Activated T-cell treated with anti-CD3 and anti-CD28 coated beads, Interleukin-2, amount 50 U/mL, for 4 hours (primary cell): Measurements from ENCODE around the gene GRB7. TPM values are rescaled to one million over a fixed set of nuclear protein-coding genes. Genes with fewer than 3 reads are reported as not detected.
"Not testable (repeated sequence)": the region's sequence is repeated elsewhere in the genome, so short reads cannot be mapped to it uniquely, and the experiment has no call there.

Experiments used
- ATAC-seq, 2 donors: fragments of 200-7000 bp; cut with Tn5 transposase; one replicate each; pipeline ENCODE4 v1.10.0; 2021
- DNase-seq: peaks from one replicate; pipeline ENCODE4 v3.0.0-alpha.2; 2020
- H3K27me3 Mint-ChIP-seq: one replicate; pipeline ENCODE4 v1.8.0; 2021; ENCODE audit warnings: low read depth, mixed read lengths
- H3K36me3 Mint-ChIP-seq: one replicate; pipeline ENCODE4 v1.8.0; 2022; ENCODE audit warnings: mixed read lengths; ENCODE audit not compliant: insufficient read depth
- H3K4me1 Mint-ChIP-seq: one replicate; pipeline ENCODE4 v1.8.0; 2021; ENCODE audit warnings: low read depth, mixed read lengths
- H3K4me3 Mint-ChIP-seq: one replicate; pipeline ENCODE4 v1.8.0; 2021; ENCODE audit warnings: mild to moderate bottlenecking, moderate library complexity, mixed read lengths
- H3K9me3 Mint-ChIP-seq: one replicate; pipeline ENCODE4 v1.8.0; 2021; ENCODE audit warnings: mixed read lengths
- total RNA-seq, 3 donors: library from RNA; stranded (reverse); gene quantifications; one replicate each; pipeline ENCODE4 v1.2.1, GENCODE V29; 2021

Gene GRB7
- total RNA-seq, 3 donors from 2014 or later, result 0.43 to 0.73 (median 0.47) TPM

GRCh38 chr17:39702901-39703893 lies 34.5 kb upstream of the GRB7 start:
- no peak overlapping the region for H3K4me3 Mint-ChIP-seq
- ATAC-seq (no peak), DNase-seq (no peak)
- no peaks in the 10 kb centered on the region for H3K9me3 Mint-ChIP-seq
- peaks cover 19% of the 10 kb centered on the region for H3K4me1 Mint-ChIP-seq
- H3K36me3 Mint-ChIP-seq, result no peaks in the 10 kb centered on the region
- peaks cover 30% of the 10 kb centered on the region for H3K27me3 Mint-ChIP-seq

DNA sequence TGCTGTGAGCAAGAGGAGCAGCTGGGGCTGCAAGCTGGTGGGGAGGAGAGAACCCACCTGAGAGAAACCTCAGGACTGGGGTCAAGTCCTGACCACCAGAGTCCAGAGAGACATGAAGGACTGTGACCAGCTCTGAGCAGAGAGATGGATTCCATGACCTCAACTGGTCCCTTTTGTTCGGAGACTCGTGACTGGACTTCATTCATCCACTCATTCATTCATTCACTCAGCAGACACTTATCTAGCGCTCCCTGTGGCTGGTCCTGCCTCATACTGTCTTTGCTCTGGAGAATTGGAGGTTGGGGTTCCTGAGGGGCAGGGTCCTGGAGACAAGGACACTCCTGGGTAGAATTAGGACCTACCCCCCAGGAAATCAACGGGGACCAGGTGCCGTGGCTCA lies 33.8 kb upstream of the GRB7 start:
- Mint-ChIP-seq H3K36me3 (no peaks in the 10 kb centered on the region), H3K4me3 (no peak overlapping the region), H3K4me1 (peaks cover 21% of the 10 kb centered on the region), H3K9me3 (no peaks in the 10 kb centered on the region), H3K27me3 (peaks cover 25% of the 10 kb centered on the region)
- ATAC-seq, result no peak
- DNase-seq, result no peak

GRCh38 chr17:39704821-39705551 lies 32.8 kb upstream of the GRB7 start:
- H3K4me3 Mint-ChIP-seq, result no peak overlapping the region
- peaks cover 15% of the 10 kb centered on the region for H3K27me3 Mint-ChIP-seq
- H3K9me3 Mint-ChIP-seq, result no peaks in the 10 kb centered on the region
- DNase-seq (no peak), ATAC-seq (no peak)
- H3K4me1 Mint-ChIP-seq, result peaks cover 23% of the 10 kb centered on the region
- no peaks in the 10 kb centered on the region for H3K36me3 Mint-ChIP-seq

- ATAC-seq (no peak), DNase-seq (no peak)
- H3K4me3 Mint-ChIP-seq, result no peak overlapping the region
- peaks cover 11% of the 10 kb centered on the region for H3K27me3 Mint-ChIP-seq
- peaks cover 23% of the 10 kb centered on the region for H3K4me1 Mint-ChIP-seq
- no peaks in the 10 kb centered on the region for H3K36me3 Mint-ChIP-seq
- no peaks in the 10 kb centered on the region for H3K9me3 Mint-ChIP-seq
These were observed 31.9 kb upstream of the GRB7 start for GRCh38 chr17:39705786-39706348.

GRCh38 chr17:39706383-39706782 lies 31.4 kb upstream of the GRB7 start:
- no peak for ATAC-seq
- Mint-ChIP-seq H3K4me1 (peaks cover 23% of the 10 kb centered on the region), H3K9me3 (no peaks in the 10 kb centered on the region), H3K36me3 (no peaks in the 10 kb centered on the region), H3K27me3 (peaks cover 6% of the 10 kb centered on the region), H3K4me3 (no peak overlapping the region)
- no peak for DNase-seq

DNA sequence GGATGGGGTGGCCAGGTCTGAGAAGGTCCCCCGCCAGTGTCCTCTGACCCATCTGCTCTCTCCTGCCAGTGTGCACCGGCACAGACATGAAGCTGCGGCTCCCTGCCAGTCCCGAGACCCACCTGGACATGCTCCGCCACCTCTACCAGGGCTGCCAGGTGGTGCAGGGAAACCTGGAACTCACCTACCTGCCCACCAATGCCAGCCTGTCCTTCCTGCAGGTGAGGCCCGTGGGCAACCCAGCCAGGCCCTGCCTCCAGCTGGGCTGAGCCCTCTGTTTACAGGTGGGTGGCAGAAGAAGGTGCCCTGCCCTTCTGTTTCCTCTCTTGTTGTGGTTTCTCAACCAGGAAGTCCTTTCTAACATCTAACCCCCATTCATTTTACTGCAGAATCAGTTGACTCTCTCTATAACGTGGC lies 30.8 kb upstream of the GRB7 start:
- Mint-ChIP-seq H3K4me3 (no peak overlapping the region), H3K9me3 (no peaks in the 10 kb centered on the region), H3K4me1 (peaks cover 23% of the 10 kb centered on the region), H3K36me3 (no peaks in the 10 kb centered on the region), H3K27me3 (peaks cover under 1% of the 10 kb centered on the region)
- DNase-seq (no peak), ATAC-seq (peak in 1 of 2 donors; percentile 48)

- no peaks in the 10 kb centered on the region for H3K9me3 Mint-ChIP-seq
- no peaks in the 10 kb centered on the region for H3K36me3 Mint-ChIP-seq
- H3K27me3 Mint-ChIP-seq, result no peaks in the 10 kb centered on the region
- DNase-seq (no peak), ATAC-seq (no peak)
- H3K4me3 Mint-ChIP-seq, result peak overlapping the region; percentile 41
- H3K4me1 Mint-ChIP-seq, result peaks cover 23% of the 10 kb centered on the region
These were observed 28.3 kb upstream of the GRB7 start for GRCh38 chr17:39709319-39709997.

DNA sequence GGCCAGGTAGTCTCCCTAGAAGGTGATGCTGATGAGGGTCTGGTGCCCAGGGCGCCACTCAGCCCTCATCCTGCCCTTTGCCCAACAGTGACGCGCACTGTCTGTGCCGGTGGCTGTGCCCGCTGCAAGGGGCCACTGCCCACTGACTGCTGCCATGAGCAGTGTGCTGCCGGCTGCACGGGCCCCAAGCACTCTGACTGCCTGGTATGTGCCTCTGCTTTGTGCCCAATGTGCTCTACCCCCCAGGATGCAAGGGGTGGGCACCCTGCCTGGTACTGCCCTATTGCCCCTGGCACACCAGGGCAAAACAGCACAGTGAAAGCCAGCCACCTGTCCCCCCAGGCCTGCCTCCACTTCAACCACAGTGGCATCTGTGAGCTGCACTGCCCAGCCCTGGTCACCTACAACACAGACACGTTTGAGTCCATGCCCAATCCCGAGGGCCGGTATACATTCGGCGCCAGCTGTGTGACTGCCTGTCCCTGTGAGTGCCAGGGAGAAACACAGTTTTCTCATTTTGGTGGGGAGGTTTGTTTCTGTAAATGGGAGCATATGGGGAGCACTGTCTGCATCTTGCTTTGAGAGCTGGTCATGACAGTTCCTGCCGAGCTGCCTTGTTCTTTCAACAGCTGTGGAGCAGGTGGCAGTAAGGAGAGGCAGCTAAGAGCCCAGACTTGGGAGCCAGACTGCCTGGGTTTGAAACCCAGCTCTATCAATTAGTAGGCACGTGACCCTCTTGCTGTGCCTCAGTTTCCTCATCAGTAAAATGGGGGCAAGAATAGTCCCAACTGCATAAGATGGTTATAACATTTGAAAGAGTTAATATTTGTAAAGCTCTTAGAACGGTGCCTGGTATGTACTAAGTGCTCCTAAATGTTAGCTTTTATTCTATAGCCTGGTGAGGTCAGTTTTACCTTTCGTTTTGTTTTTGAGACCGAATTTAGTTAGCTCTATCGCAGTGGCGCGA lies 27.5 kb upstream of the GRB7 start:
- ATAC-seq, result no peak
- Mint-ChIP-seq H3K36me3 (no peaks in the 10 kb centered on the region), H3K27me3 (no peaks in the 10 kb centered on the region), H3K4me3 (no peak overlapping the region), H3K9me3 (no peaks in the 10 kb centered on the region), H3K4me1 (peaks cover 23% of the 10 kb centered on the region)
- DNase-seq, result no peak

DNA sequence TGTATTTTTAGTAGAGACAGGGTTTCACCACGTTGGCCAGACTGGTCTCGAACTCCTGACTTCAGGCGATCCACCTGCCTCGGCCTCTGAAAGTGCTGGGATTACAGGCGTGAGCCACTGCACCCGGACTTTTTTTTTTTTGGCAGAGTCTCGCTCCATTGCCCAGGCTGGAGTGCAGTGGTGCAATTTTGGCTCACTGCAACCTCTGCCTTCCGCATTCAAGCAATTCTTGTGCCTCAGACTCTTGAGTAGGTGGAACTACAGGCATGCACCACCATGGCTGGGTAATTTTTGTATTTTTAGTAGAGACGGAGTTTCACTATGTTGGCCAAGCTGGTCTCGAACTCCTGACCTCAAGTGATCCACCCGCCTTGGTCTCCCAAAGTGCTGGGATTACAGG lies 26.7 kb upstream of the GRB7 start:
- not testable (repeated sequence) for H3K4me3 Mint-ChIP-seq, H3K36me3 Mint-ChIP-seq, H3K9me3 Mint-ChIP-seq

DNA sequence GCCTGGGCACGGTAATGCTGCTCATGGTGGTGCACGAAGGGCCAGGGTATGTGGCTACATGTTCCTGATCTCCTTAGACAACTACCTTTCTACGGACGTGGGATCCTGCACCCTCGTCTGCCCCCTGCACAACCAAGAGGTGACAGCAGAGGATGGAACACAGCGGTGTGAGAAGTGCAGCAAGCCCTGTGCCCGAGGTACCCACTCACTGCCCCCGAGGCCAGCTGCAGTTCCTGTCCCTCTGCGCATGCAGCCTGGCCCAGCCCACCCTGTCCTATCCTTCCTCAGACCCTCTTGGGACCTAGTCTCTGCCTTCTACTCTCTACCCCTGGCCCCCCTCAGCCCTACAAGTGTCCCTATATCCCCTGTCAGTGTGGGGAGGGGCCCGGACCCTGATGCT lies 25.9 kb upstream of the GRB7 start:
- H3K36me3 Mint-ChIP-seq, result no peaks in the 10 kb centered on the region
- no peak overlapping the region for H3K4me3 Mint-ChIP-seq
- H3K4me1 Mint-ChIP-seq, result peaks cover 17% of the 10 kb centered on the region
- no peaks in the 10 kb centered on the region for H3K9me3 Mint-ChIP-seq
- ATAC-seq (no peak), DNase-seq (no peak)
- H3K27me3 Mint-ChIP-seq, result no peaks in the 10 kb centered on the region

More for the DNA sequence above, 26.7 kb upstream of the GRB7 start:
- not testable (repeated sequence) for ATAC-seq, DNase-seq, H3K27me3 Mint-ChIP-seq
- H3K4me1 Mint-ChIP-seq, result peaks cover 23% of the 10 kb centered on the region

DNA sequence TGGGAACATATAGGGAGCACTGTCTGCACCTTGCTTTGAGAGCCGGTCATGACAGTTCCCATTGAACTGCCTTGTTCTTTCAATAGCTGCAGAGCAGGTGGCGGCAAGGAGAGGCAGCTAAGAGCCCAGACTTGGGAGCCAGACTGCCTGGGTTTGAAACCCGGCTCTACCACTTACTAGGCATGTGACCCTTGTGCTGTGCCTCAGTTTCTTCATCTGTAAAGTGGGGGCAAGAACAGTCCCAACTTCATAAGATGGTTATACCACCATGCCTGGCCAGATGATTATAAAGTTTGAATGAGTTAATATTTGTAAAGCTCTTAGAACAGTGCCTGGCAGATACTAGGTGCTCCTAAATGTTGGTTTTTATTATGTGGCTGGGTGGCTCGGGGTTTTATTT lies 23.5 kb upstream of the GRB7 start:
- peaks cover 5% of the 10 kb centered on the region for H3K4me1 Mint-ChIP-seq
- H3K4me3 Mint-ChIP-seq, result no peak overlapping the region

GRCh38 chr17:39715375-39716072 lies 22.2 kb upstream of the GRB7 start:
- no peaks in the 10 kb centered on the region for H3K4me1 Mint-ChIP-seq
- no peak overlapping the region for H3K4me3 Mint-ChIP-seq
- no peaks in the 10 kb centered on the region for H3K36me3 Mint-ChIP-seq
- DNase-seq (no peak), ATAC-seq (no peak)
- H3K27me3 Mint-ChIP-seq, result no peaks in the 10 kb centered on the region
- H3K9me3 Mint-ChIP-seq, result no peaks in the 10 kb centered on the region

More for the DNA sequence above, 23.5 kb upstream of the GRB7 start:
- DNase-seq (no peak), ATAC-seq (no peak)
- Mint-ChIP-seq H3K9me3 (no peaks in the 10 kb centered on the region), H3K27me3 (no peaks in the 10 kb centered on the region), H3K36me3 (no peaks in the 10 kb centered on the region)
